Activated CD4-positive, alpha-beta memory T cell treated with anti-CD3 and anti-CD28 coated beads, Interleukin-2, amount 10 ng/mL, durations not matched to agents 7 days and 5 days (primary cell): ENCODE measurements around the gene PRR5L. TPM values are rescaled to one million over a fixed set of nuclear protein-coding genes. Genes with fewer than 3 reads are reported as not detected.
A peak's percentile ranks its signal among the peaks of the same experiment; 100 is the strongest.
"Not testable (repeated sequence)": the region's sequence is repeated elsewhere in the genome, so short reads cannot be mapped to it uniquely, and the experiment has no call there.

Source experiments
- CTCF ChIA-PET: fragments of 350-600 bp; sonication (Branson Sonifier 250); formaldehyde crosslinking; loops from one replicate; lab custom pipeline; 2021; ENCODE audit warnings: antibody characterized with exemption, inconsistent platforms; lab: Charles Lee
- POLR2A ChIA-PET: fragments of 350-600 bp; sonication (Branson Sonifier 250); formaldehyde crosslinking; loops from one replicate; lab custom pipeline; 2021; ENCODE audit warnings: antibody characterized with exemption; lab: Charles Lee
- DNase-seq: peaks from one replicate; pipeline ENCODE4 v3.0.0-alpha.2; 2020
- H3K27ac Mint-ChIP-seq: one replicate; pipeline ENCODE4 v1.8.0; 2021; ENCODE audit warnings: mild to moderate bottlenecking, mixed read lengths
- H3K27me3 Mint-ChIP-seq: one replicate; pipeline ENCODE4 v1.8.0; 2021; ENCODE audit warnings: mixed read lengths
- H3K36me3 Mint-ChIP-seq: one replicate; pipeline ENCODE4 v1.8.0; 2021; ENCODE audit warnings: low read depth, mixed read lengths
- H3K4me1 Mint-ChIP-seq: one replicate; pipeline ENCODE4 v1.8.0; 2021; ENCODE audit warnings: mixed read lengths
- H3K4me3 Mint-ChIP-seq: one replicate; pipeline ENCODE4 v1.8.0; 2021; ENCODE audit warnings: mild to moderate bottlenecking, mixed read lengths
- H3K9me3 Mint-ChIP-seq: one replicate; pipeline ENCODE4 v1.8.0; 2021; ENCODE audit warnings: mixed read lengths
- total RNA-seq, 2 experiments: library from RNA; stranded (reverse); gene quantifications; one replicate each; pipeline ENCODE4 v1.2.3, GENCODE V29; 2021

PRR5L gene
- total RNA-seq, 2 experiments from 2014 or later, result 30.2 to 32.0 TPM

DNA sequence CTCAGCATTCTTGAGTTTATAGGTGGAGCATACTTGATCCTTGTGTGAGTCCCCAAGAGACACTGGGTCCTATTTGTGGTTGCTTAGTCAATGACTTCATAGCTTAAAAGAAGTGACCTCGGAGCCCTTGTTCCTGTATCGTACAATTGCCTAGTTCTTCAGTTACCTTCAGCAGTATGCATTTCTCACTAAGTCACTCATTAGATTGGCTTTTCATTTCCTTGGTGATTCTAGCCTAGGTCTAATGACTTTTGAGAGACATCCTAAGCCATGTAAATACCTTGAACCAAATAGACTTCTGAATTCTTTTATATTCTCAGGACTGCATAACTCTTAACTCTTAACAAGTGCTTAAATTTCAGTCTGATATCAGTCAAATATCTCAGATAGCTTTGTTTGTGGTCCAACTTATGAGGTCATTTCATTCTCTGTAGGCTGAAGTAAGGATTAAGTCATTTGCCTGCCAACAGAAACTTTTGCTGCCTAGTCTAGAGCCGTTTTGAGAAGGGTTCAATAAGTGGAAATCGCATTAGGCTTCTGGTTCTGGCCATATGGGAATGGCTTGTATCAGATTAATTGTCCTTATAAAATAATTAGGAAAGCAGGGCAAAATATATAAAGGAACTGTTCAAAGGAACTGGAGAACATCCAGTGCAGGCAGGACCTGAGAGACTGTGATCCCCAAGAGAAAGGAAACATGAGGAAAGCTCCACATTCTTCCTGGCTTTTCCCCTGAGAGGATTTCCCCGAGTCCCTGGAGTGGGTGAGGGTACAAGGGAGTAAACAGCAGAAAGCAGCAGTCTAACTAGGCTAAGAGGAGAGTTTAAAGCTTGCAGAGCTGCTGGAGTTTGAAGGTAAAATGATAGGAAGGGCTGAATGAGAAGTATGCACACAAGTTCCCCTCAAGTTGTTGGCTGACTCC, 174.1 kb downstream of the PRR5L start:
- Mint-ChIP-seq H3K27me3 (no peaks in the 10 kb centered on the region), H3K4me1 (peaks cover under 1% of the 10 kb centered on the region), H3K4me3 (no peak overlapping the region), H3K27ac (no peak overlapping the region), H3K36me3 (no peaks in the 10 kb centered on the region), H3K9me3 (no peaks in the 10 kb centered on the region)
- CTCF ChIA-PET, result interaction anchor here (0.8 to 1.4 kb wide), 4 partner anchors 9 to 178 kb away, joined by 3 to 5 read pairs (median 4); no protein-coding TSS in a partner anchor
- POLR2A ChIA-PET, result interaction anchor here (1.5 kb wide), 1 partner anchor 18 kb away, joined by 5 read pairs; no protein-coding TSS in a partner anchor
- no peak for DNase-seq

DNA sequence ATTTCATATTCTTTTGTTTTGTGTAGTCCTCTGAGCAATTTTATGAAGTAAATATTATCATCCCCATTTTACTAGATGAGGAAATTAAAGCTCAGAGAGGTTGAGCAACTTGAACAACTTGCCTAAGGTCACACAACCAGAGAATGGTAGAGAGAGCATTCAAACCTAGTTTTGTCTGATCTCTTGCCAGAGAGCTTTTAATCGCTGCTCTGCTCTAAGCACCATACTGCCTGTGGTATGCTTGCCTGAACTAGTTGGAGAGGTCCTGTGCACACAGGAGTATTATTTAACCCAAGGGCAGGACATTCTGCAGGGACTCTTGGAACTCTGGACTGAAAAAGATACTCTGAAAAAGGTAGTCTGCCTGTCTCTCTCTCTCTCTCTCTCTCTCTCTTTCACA, 175.5 kb downstream of the PRR5L start:
- Mint-ChIP-seq H3K36me3 (no peaks in the 10 kb centered on the region), H3K27me3 (no peaks in the 10 kb centered on the region), H3K9me3 (no peaks in the 10 kb centered on the region), H3K27ac (no peak overlapping the region), H3K4me3 (no peak overlapping the region), H3K4me1 (no peaks in the 10 kb centered on the region)
- ChIA-PET CTCF (interaction anchor here (1.6 kb wide), 1 partner anchor 21 kb away, joined by 3 read pairs; no protein-coding TSS in a partner anchor), POLR2A (no interaction called here)
- no peak for DNase-seq

DNA sequence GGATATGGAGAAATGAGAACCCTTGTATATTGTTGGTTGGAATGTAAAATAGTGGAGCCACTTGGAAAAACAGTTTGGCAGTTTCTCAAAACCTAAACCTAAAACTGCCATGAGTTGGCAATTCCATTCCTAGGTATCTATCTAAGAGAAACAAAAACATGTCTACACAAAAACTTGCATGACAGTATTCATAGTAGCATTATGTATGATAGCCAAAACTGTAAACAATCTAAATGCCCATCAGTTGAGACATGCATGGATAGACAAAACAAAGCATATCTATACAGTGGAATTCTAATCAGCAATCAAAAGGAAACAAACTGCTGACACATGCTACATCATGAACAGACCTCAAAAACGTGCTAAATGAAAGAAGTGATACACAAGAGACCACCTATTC, 179.1 kb downstream of the PRR5L start:
- Mint-ChIP-seq H3K27me3 (peaks cover 2% of the 10 kb centered on the region), H3K4me3 (no peak overlapping the region), H3K4me1 (no peaks in the 10 kb centered on the region), H3K9me3 (no peaks in the 10 kb centered on the region), H3K36me3 (no peaks in the 10 kb centered on the region), H3K27ac (no peak overlapping the region)
- CTCF ChIA-PET, result interaction anchor here (1.9 kb wide), 1 partner anchor 183 kb away, joined by 14 read pairs; no protein-coding TSS in a partner anchor
- no peak for DNase-seq
- POLR2A ChIA-PET, result no interaction called here

DNA sequence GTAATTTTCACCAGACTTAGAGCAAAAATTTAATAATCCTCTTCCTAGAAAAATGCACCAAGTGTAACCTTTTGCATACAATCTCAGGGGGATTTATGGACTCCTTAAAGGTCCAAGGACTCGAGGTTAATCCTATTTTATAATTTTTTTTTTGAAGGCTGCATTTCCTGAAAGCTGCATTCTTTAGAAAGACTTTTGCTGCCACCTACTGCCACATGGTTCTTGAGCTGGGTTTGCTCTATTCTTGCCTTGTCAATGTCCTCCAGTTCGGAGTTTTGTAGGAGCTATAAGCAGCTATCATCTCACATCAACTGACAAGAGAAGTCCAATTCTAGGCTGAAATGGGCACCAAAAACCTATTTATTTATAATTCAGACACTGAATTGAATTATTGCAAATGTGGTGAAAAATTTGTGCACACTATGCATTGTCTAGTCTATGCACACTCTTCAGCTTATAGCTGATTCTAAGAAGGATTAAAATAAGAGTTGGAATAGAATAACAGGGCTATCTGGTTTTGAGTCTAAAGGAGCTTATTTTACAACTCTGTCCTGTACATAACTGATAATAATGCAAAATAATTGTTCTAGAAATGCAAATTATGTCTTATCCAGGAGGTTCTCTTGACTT, 182.7 kb downstream of the PRR5L start:
- peak; percentile 47 for DNase-seq
- POLR2A ChIA-PET, result interaction anchor here (0.7 to 1.9 kb wide), 9 partner anchors 10 to 189 kb away, joined by 3 to 5 read pairs (median 3); no protein-coding TSS in a partner anchor

DNA sequence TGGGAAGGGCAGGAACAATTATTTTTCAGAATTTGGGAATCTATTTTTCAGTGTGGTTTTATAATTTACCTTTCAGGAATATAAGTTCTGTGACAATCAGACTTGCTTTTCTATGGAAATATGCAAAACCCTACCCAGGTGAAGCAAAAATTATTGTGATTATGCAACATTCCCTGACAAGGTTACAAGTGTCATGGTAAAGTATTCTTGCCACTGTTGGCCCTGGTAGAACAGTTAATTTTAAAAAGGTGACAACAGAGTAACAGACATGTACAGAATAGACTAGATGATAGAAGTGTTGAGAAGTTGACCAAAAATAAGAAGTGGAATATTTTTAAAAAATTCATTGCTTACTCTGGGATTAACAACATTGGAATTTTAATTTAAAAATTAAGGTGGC, 184.7 kb downstream of the PRR5L start:
- POLR2A ChIA-PET, result interaction anchor here (1.2 kb wide), 2 partner anchors 165 to 192 kb away, joined by 3 read pairs; partner anchors contain the start of gene COMMD9
- no peak for DNase-seq
- CTCF ChIA-PET, result interaction anchor here (1.0 to 4.3 kb wide), 6 partner anchors 29 to 190 kb away, joined by 3 to 112 read pairs (median 3); partner anchors contain the start of genes COMMD9 and TRAF6
- Mint-ChIP-seq H3K27me3 (peaks cover 2% of the 10 kb centered on the region), H3K27ac (no peak overlapping the region), H3K36me3 (peaks cover 19% of the 10 kb centered on the region), H3K4me3 (no peak overlapping the region), H3K9me3 (peaks cover 2% of the 10 kb centered on the region), H3K4me1 (peaks cover 6% of the 10 kb centered on the region)

More for the DNA sequence above, 182.7 kb downstream of the PRR5L start:
- H3K4me3 Mint-ChIP-seq, result no peak overlapping the region
- peaks cover 6% of the 10 kb centered on the region for H3K4me1 Mint-ChIP-seq
- peaks cover 2% of the 10 kb centered on the region for H3K27me3 Mint-ChIP-seq
- CTCF ChIA-PET, result interaction anchor here (0.7 to 4.3 kb wide), 32 partner anchors 8 to 657 kb away, joined by 3 to 112 read pairs (median 5); partner anchors contain the start of genes COMMD9, PRR5L and TRAF6
- H3K36me3 Mint-ChIP-seq, result peaks cover 6% of the 10 kb centered on the region
- peaks cover 2% of the 10 kb centered on the region for H3K9me3 Mint-ChIP-seq
- no peak overlapping the region for H3K27ac Mint-ChIP-seq

DNA sequence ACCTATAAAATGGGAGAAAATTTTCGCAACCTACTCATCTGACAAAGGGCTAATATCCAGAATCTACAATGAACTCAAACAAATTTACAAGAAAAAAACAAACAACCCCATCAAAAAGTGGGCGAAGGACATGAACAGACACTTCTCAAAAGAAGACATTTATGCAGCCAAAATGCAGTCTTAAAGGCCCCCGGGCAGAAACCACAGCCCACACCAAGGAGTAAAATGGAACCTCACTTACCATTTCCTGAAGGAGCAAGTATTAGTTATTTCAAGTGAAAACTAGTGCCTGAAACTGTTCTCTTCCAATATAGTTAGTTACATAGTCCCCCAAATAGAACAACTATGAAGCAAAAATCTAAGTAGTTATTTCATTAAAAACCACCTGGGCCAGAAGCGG, 187.0 kb downstream of the PRR5L start:
- H3K4me3 Mint-ChIP-seq, CTCF ChIA-PET, POLR2A ChIA-PET, H3K27ac Mint-ChIP-seq, H3K9me3 Mint-ChIP-seq, H3K27me3 Mint-ChIP-seq, DNase-seq: not testable (repeated sequence)
- H3K36me3 Mint-ChIP-seq, result peaks cover 29% of the 10 kb centered on the region
- peaks cover 17% of the 10 kb centered on the region for H3K4me1 Mint-ChIP-seq

DNA sequence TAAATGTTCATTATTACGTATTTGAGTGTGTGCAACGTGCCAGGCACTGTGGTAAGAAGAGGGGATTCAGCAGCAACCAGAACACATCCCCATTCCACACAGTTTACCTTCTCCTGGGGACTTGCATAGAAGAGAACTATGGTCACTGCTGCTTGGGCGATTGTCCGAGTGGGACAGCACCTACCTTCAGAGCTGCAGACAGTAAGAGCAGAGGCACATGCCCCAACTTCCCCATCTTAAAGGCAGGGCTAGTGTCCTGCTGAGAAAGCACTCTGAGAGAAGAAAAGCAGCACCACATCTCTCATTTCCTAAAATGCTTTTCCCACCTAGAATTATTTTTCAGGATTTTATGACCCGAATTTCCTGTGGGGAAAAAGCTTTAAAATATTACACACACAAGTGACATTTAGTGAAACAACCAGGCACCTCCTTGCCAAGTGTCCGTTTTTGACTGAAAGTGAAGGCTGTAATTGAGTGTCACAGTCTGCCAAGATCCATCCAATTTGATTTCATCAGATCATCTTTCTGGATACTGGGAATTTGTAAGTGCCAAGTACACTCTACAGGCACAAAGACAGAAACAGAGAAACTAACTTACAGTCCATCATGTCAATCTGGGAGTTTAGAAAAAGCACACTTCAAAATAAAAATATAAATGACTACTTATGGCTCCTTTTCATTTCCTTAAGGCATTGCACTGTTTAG, 189.4 kb downstream of the PRR5L start:
- no peak overlapping the region for H3K4me3 Mint-ChIP-seq
- H3K9me3 Mint-ChIP-seq, result peaks cover 2% of the 10 kb centered on the region
- POLR2A ChIA-PET, result no interaction called here
- no peaks in the 10 kb centered on the region for H3K27me3 Mint-ChIP-seq
- no peak for DNase-seq
- H3K36me3 Mint-ChIP-seq, result peaks cover 48% of the 10 kb centered on the region
- CTCF ChIA-PET, result no interaction called here
- no peak overlapping the region for H3K27ac Mint-ChIP-seq
- peaks cover 26% of the 10 kb centered on the region for H3K4me1 Mint-ChIP-seq

DNA sequence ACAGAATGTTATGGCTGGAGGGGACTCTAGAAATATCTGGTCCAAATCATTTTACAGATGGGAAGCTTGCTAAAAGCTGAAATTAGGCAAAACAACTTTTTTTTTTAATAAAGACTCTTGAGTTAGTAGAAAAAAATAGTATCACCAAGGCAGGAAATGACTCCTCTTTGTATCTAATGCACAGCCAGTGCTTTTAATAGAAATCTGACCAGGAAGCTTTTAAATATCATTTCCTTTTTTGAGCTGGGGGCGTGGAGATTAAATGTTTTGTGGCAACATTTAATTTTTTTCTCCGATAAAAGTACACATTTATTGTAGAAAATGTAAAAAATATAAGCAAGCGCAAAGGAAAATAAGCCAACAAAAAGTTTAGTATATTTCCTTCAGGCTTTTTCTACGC, 191.5 kb downstream of the PRR5L start:
- H3K27ac Mint-ChIP-seq, result no peak overlapping the region
- peaks cover 27% of the 10 kb centered on the region for H3K4me1 Mint-ChIP-seq
- no peaks in the 10 kb centered on the region for H3K27me3 Mint-ChIP-seq
- POLR2A ChIA-PET, result interaction anchor here (1.0 to 1.4 kb wide), 3 partner anchors 12 to 110 kb away, joined by 3 to 5 read pairs (median 3); no protein-coding TSS in a partner anchor
- DNase-seq, result no peak
- CTCF ChIA-PET, result interaction anchor here (1.4 to 2.8 kb wide), 4 partner anchors 9 to 196 kb away, joined by 4 to 12 read pairs (median 8); no protein-coding TSS in a partner anchor
- H3K9me3 Mint-ChIP-seq, result peaks cover 2% of the 10 kb centered on the region
- H3K4me3 Mint-ChIP-seq, result no peak overlapping the region
- peaks cover 64% of the 10 kb centered on the region for H3K36me3 Mint-ChIP-seq

DNA sequence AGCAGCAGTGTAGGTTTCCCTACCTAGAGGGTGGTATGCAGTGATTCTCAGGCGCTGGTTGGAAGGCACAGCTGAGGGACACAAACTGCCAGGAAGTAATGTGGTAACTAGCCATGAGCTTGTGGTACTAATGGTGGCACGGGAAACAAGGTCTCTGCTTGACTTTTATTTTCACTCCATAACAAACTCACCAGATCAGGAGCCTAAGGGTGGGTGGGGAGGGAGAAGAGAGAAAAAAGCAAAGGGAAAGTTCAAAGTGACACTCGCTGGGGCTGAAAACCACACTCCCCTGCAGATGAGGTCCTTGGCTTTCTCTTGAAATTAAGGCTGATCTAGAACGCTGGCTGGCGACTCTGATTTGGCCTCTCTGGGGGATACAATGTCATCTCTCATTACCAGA, 192.0 kb downstream of the PRR5L start:
- Mint-ChIP-seq H3K4me3 (no peak overlapping the region), H3K36me3 (peaks cover 67% of the 10 kb centered on the region), H3K9me3 (peaks cover 1% of the 10 kb centered on the region), H3K27ac (peak overlapping the region; percentile 17), H3K27me3 (no peaks in the 10 kb centered on the region), H3K4me1 (peaks cover 28% of the 10 kb centered on the region)
- no peak for DNase-seq
- POLR2A ChIA-PET, result interaction anchor here (1.0 to 1.4 kb wide), 4 partner anchors 11 to 110 kb away, joined by 3 to 5 read pairs (median 4); no protein-coding TSS in a partner anchor
- CTCF ChIA-PET, result interaction anchor here (0.8 to 2.8 kb wide), 8 partner anchors 9 to 198 kb away, joined by 3 to 12 read pairs (median 4); partner anchors contain the start of gene TRAF6

DNA sequence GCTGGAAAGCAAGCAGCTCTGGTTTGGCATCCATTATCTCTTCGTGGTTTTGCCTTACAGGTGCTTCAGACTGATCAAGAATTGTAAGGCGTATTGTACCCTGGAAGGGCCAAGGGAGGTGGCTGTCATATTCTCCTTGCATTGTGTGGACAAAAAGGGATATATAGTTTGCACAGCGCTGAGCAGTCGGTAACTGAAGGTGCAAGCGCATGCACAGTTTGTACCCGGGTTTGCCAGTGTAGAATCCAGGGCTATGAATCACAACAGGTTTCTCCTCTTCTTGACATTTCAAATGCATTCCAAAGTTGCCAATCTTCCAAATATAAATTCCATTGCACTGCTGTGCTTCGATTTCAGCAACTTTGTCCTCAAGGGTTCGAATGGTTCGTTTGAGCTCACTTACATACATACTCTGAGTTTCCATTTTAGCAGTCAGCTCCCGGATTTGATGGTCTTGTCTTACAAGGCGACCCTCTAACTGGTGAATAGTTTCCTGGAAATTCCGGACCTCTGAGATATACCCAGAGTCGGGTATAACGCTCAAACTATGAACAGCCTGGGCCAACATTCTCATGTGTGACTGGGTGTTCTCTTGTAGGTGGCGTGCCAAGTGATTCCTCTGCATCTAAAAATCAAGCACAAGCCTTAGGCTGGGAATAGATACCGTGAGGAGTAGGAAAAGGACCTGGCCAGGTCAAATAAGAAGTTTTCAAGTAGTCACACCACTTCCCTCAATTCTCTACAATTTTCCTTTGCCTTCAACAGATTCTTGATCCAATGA, 194.1 kb downstream of the PRR5L start:
- Mint-ChIP-seq H3K36me3 (peaks cover 59% of the 10 kb centered on the region), H3K4me1 (peaks cover 24% of the 10 kb centered on the region), H3K4me3 (no peak overlapping the region), H3K27ac (no peak overlapping the region), H3K27me3 (no peaks in the 10 kb centered on the region), H3K9me3 (no peaks in the 10 kb centered on the region)
- ChIA-PET POLR2A (no interaction called here), CTCF (interaction anchor here (1.2 to 2.8 kb wide), 2 partner anchors 11 kb away, joined by 4 to 12 read pairs; no protein-coding TSS in a partner anchor)
- no peak for DNase-seq

DNA sequence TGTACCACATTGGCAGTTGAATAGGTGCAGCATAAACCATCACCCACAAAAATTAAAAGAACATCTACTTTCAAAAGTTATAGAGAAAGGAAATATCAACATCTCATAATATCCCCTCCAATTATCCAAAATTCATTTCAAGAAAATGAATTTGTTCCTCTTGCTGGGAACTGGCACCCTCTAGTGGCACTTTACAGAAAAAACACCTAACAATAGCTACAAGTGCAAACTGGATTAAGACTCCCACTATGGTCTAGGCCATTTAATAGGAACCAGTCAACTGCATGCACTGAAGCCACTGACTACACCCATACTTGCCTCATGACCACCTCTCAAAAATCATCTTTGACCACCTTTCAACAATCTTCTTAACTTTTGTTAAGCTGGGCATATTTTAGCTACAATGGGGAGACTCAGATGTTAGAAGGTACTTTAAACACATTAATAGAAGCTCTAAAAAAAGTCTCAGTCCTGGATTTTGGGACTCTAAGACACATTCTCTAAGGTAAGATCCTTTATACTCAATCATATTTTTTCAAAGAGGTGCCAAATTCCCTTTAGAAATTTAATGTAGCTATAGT, 196.7 kb downstream of the PRR5L start:
- ChIA-PET POLR2A (interaction anchor here (0.7 to 1.2 kb wide), 5 partner anchors 17 to 203 kb away, joined by 3 to 5 read pairs (median 4); partner anchors contain the start of gene TRAF6), CTCF (interaction anchor here (0.6 to 5.0 kb wide), 44 partner anchors 9 to 671 kb away, joined by 3 to 152 read pairs (median 4); partner anchors contain the start of genes COMMD9, PRR5L and TRAF6)
- H3K4me1 Mint-ChIP-seq, result peaks cover 15% of the 10 kb centered on the region
- H3K4me3 Mint-ChIP-seq, result no peak overlapping the region
- H3K9me3 Mint-ChIP-seq, result no peaks in the 10 kb centered on the region
- H3K36me3 Mint-ChIP-seq, result peaks cover 55% of the 10 kb centered on the region
- DNase-seq, result peak; percentile 34
- H3K27ac Mint-ChIP-seq, result peak overlapping the region; percentile 18
- H3K27me3 Mint-ChIP-seq, result no peaks in the 10 kb centered on the region
